ENCODE results near the gene ATP5PF.
"Not testable (repeated sequence)": the region's sequence is repeated elsewhere in the genome, so short reads cannot be mapped to it uniquely, and the experiment has no call there.

The ATP5PF gene

GRCh38 chr21:25701529-25701928, 33.2 kb downstream of the ATP5PF start:
- Histone ChIP-seq H3K27me3 (ENCODE audit: insufficient read depth, poor library complexity, severe bottlenecking) (no peaks in the 10 kb centered on the region), H3K9me3 (ENCODE audit: severe bottlenecking) (no peaks in the 10 kb centered on the region), H3K4me3 (ENCODE audit: severe bottlenecking) (no peak overlapping the region), H3K27ac (ENCODE audit: poor library complexity, severe bottlenecking) (no peak overlapping the region), H3K4me1 (ENCODE audit: insufficient read depth, poor library complexity, severe bottlenecking) (no peaks in the 10 kb centered on the region), H3K36me3 (ENCODE audit: low read depth) (no peaks in the 10 kb centered on the region)
- no peak for TF ChIP-seq CTCF (IDR thresholded peaks at IDR 0.05; ENCODE audit: poor library complexity, severe bottlenecking)
- ATAC-seq (ENCODE audit: low read depth), result no peak
- no peak for DNase-seq (ENCODE audit: low spot score)

DNA sequence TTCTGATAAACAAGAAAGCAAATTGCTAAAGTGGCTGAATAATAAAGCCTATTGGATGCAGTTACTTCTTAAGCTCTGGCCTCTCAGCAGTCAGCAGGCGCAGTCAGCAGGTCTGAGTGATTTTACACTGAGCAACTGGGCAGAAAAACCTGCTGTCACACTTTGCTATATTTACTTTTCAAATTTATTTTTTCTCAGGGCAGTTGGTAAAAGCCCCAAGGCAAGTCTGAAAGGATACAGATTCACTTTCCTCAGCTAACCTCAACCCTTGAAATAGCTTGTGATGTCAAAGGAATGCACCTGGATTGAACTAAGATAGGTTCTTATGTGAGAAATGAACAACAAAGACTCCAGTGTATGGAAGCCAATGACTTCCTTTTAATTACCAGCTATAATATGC, 34.0 kb downstream of the ATP5PF start:
- Histone ChIP-seq H3K27me3 (ENCODE audit: insufficient read depth, poor library complexity, severe bottlenecking) (no peaks in the 10 kb centered on the region), H3K4me1 (ENCODE audit: insufficient read depth, poor library complexity, severe bottlenecking) (no peaks in the 10 kb centered on the region), H3K4me3 (ENCODE audit: severe bottlenecking) (no peak overlapping the region), H3K36me3 (ENCODE audit: low read depth) (no peaks in the 10 kb centered on the region), H3K9me3 (ENCODE audit: severe bottlenecking) (no peaks in the 10 kb centered on the region), H3K27ac (ENCODE audit: poor library complexity, severe bottlenecking) (no peak overlapping the region)
- DNase-seq (ENCODE audit: low spot score) (no peak), ATAC-seq (ENCODE audit: low read depth) (peak; percentile 55; the same call in 2 of the 3 replicates)
- TF ChIP-seq CTCF (IDR thresholded peaks at IDR 0.05; ENCODE audit: poor library complexity, severe bottlenecking), result no peak

DNA sequence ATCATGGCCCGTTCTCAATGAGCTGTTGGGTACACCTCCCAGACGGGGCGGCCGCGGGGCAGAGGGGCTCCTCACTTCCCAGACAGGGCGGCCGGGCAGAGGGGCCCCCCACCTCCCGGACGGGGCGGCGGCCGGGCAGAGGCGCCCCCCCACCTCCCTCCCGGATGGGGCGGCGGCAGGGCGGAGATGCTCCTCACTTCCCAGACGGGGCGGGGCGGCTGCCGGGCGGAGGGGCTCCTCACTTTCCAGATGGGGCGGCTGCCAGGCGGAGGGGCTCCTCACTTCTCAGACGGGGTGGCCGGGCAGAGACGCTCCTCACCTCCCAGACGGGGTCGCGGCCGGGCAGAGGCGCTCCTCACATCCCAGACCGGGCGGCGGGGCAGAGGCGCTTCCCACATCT, 39.2 kb downstream of the ATP5PF start:
- H3K27me3 ChIP-seq (ENCODE audit: insufficient read depth, poor library complexity, severe bottlenecking); DNase-seq (ENCODE audit: low spot score); H3K4me1 ChIP-seq (ENCODE audit: insufficient read depth, poor library complexity, severe bottlenecking); H3K4me3 ChIP-seq (ENCODE audit: severe bottlenecking); H3K27ac ChIP-seq (ENCODE audit: poor library complexity, severe bottlenecking); H3K36me3 ChIP-seq (ENCODE audit: low read depth); H3K9me3 ChIP-seq (ENCODE audit: severe bottlenecking); ATAC-seq (ENCODE audit: low read depth): not testable (repeated sequence)

- no peaks in the 10 kb centered on the region for H3K27me3 ChIP-seq (ENCODE audit: insufficient read depth, poor library complexity, severe bottlenecking)
- DNase-seq (ENCODE audit: low spot score), result no peak
- TF ChIP-seq CTCF (IDR thresholded peaks at IDR 0.05; ENCODE audit: poor library complexity, severe bottlenecking), result no peak
- no peaks in the 10 kb centered on the region for H3K4me1 ChIP-seq (ENCODE audit: insufficient read depth, poor library complexity, severe bottlenecking)
- H3K36me3 ChIP-seq (ENCODE audit: low read depth), result no peaks in the 10 kb centered on the region
- no peak for ATAC-seq (ENCODE audit: low read depth)
- H3K9me3 ChIP-seq (ENCODE audit: severe bottlenecking), result no peaks in the 10 kb centered on the region
- no peak overlapping the region for H3K4me3 ChIP-seq (ENCODE audit: severe bottlenecking)
- H3K27ac ChIP-seq (ENCODE audit: poor library complexity, severe bottlenecking), result no peak overlapping the region
Measured at GRCh38 chr21:25691976-25692375, 42.7 kb downstream of the ATP5PF start.

GRCh38 chr21:25689226-25689625, 45.5 kb downstream of the ATP5PF start:
- H3K4me1 ChIP-seq (ENCODE audit: insufficient read depth, poor library complexity, severe bottlenecking), result no peaks in the 10 kb centered on the region
- DNase-seq (ENCODE audit: low spot score) (no peak), ATAC-seq (ENCODE audit: low read depth) (no peak)
- H3K27me3 ChIP-seq (ENCODE audit: insufficient read depth, poor library complexity, severe bottlenecking), result peaks cover 8% of the 10 kb centered on the region
- H3K36me3 ChIP-seq (ENCODE audit: low read depth), result no peaks in the 10 kb centered on the region
- no peak overlapping the region for H3K4me3 ChIP-seq (ENCODE audit: severe bottlenecking)
- TF ChIP-seq CTCF (IDR thresholded peaks at IDR 0.05; ENCODE audit: poor library complexity, severe bottlenecking), result no peak
- H3K9me3 ChIP-seq (ENCODE audit: severe bottlenecking), result no peaks in the 10 kb centered on the region
- H3K27ac ChIP-seq (ENCODE audit: poor library complexity, severe bottlenecking), result no peak overlapping the region

All from RWPE2 (cell line).